Measurements from ENCODE around the gene TSSK6.

TSSK6 gene

DNA sequence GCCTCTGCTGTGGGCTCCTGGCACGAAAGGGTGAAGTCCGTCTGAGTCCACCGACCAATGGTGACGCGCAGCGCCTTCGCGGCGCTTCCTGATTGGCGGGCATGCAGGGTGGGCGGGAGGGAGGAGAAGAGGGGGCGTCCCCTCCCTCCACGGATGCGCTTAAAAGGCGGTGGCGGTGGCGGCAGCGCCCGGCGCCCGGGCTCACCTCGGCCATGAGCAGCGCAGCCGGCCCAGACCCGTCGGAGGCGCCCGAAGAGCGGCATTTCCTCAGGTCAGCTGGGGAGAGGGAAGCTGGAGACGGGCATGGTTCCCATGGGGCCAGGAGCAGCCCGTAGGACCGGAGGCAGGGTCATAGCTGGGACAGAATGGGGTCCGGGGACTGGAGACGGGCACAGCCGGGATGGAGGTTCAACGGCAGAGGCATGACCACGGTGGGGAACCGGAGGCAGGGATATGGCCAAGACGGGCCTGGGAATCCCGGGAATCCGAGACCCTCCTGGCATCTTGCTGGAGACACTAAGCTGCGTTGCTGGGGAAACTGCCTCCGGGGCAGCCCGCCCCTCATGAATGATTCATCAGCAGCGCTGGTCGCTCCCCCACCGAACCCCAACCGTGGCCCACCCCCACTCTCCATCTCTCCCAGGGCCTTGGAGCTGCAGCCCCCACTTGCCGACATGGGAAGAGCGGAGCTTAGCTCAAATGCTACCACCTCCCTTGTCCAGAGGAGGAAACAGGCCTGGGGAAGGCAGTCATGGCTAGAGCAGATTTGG is 13.6 kb upstream of the TSSK6 start, which contains the start of gene YJEFN3:
Gene YJEFN3, plus strand, starts transcription at position 191 of the 770 bp plus-strand sequence. Its CDS starts 22 bp downstream, at position 213.
- POLR2A ChIA-PET: no interaction called here
- no peak for DNase-seq (ENCODE audit: extremely low spot score)
- TF ChIP-seq CTCF (IDR thresholded peaks at IDR 0.05; ENCODE audit: control extremely low read depth, extremely low read depth, low read depth, missing control alignments): no peak
- CTCF ChIA-PET: interaction anchor here (1.0 to 14.9 kb wide), 4 partner anchors 12 to 123 kb away, joined by 3 to 251 read pairs (median 4); partner anchors contain the start of genes GATAD2A and GMIP

GRCh38 chr19:19527674-19528625 is 12.6 kb upstream of the TSSK6 start:
- TF ChIP-seq CTCF (IDR thresholded peaks at IDR 0.05; ENCODE audit: control extremely low read depth, extremely low read depth, low read depth, missing control alignments): no peak
- POLR2A ChIA-PET: no interaction called here
- no peak for DNase-seq (ENCODE audit: extremely low spot score)
- CTCF ChIA-PET: interaction anchor here (1.0 to 14.9 kb wide), 2 partner anchors 23 to 122 kb away, joined by 3 to 251 read pairs; partner anchors contain the start of gene GATAD2A

DNA sequence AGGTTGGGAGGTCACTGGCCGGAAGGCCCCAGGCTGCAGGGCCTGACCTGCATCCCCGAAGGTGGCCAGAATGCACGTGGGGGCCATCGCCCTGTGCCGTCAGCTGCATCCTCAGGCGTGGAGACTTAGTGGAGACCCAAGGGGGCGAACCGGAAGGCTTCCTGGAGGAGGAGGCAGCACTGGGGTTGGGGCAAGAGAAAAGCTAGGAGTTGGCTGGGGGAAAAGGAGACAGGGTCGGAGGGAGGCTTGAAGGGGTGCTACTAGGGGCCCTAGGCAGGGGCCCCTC is 12.0 kb upstream of the TSSK6 start:
- TF ChIP-seq CTCF (IDR thresholded peaks at IDR 0.05; ENCODE audit: control extremely low read depth, extremely low read depth, low read depth, missing control alignments): no peak
- no peak for DNase-seq (ENCODE audit: extremely low spot score)
- ChIA-PET CTCF (interaction anchor here (14.9 kb wide), 1 partner anchor 23 kb away, joined by 251 read pairs; no protein-coding TSS in a partner anchor), POLR2A (no interaction called here)

GRCh38 chr19:19526581-19527370 is 11.4 kb upstream of the TSSK6 start:
- POLR2A ChIA-PET: no interaction called here
- CTCF ChIA-PET: interaction anchor here (14.9 kb wide), 1 partner anchor 24 kb away, joined by 251 read pairs; no protein-coding TSS in a partner anchor
- peak; percentile 60 for DNase-seq (ENCODE audit: extremely low spot score)
- no peak for TF ChIP-seq CTCF (IDR thresholded peaks at IDR 0.05; ENCODE audit: control extremely low read depth, extremely low read depth, low read depth, missing control alignments)

- ChIA-PET CTCF (interaction anchor here (0.7 to 2.2 kb wide), 4 partner anchors 10 to 118 kb away, joined by 3 to 6 read pairs (median 4); partner anchors contain the start of genes GMIP, NDUFA13 and TSSK6), POLR2A (interaction anchor here (0.6 kb wide), 1 partner anchor 69 kb away, joined by 3 read pairs; no protein-coding TSS in a partner anchor)
- TF ChIP-seq CTCF (IDR thresholded peaks at IDR 0.05; ENCODE audit: control extremely low read depth, extremely low read depth, low read depth, missing control alignments): no peak
- DNase-seq (ENCODE audit: extremely low spot score): no peak
Observed at GRCh38 chr19:19525611-19526380, 10.4 kb upstream of the TSSK6 start.
